Activated naive CD4-positive, alpha-beta T cell treated with anti-CD3 and anti-CD28 coated beads, Interleukin-2, amount 50 U/mL, for 16 hours (primary cell): ENCODE results near the gene LAMA1.
"Not testable (repeated sequence)": the region's sequence is repeated elsewhere in the genome, so short reads cannot be mapped to it uniquely, and the experiment has no call there.

Experiments
- DNase-seq: peaks from one replicate; pipeline ENCODE4 v3.0.0-alpha.2; 2020

The LAMA1 gene, protein sequence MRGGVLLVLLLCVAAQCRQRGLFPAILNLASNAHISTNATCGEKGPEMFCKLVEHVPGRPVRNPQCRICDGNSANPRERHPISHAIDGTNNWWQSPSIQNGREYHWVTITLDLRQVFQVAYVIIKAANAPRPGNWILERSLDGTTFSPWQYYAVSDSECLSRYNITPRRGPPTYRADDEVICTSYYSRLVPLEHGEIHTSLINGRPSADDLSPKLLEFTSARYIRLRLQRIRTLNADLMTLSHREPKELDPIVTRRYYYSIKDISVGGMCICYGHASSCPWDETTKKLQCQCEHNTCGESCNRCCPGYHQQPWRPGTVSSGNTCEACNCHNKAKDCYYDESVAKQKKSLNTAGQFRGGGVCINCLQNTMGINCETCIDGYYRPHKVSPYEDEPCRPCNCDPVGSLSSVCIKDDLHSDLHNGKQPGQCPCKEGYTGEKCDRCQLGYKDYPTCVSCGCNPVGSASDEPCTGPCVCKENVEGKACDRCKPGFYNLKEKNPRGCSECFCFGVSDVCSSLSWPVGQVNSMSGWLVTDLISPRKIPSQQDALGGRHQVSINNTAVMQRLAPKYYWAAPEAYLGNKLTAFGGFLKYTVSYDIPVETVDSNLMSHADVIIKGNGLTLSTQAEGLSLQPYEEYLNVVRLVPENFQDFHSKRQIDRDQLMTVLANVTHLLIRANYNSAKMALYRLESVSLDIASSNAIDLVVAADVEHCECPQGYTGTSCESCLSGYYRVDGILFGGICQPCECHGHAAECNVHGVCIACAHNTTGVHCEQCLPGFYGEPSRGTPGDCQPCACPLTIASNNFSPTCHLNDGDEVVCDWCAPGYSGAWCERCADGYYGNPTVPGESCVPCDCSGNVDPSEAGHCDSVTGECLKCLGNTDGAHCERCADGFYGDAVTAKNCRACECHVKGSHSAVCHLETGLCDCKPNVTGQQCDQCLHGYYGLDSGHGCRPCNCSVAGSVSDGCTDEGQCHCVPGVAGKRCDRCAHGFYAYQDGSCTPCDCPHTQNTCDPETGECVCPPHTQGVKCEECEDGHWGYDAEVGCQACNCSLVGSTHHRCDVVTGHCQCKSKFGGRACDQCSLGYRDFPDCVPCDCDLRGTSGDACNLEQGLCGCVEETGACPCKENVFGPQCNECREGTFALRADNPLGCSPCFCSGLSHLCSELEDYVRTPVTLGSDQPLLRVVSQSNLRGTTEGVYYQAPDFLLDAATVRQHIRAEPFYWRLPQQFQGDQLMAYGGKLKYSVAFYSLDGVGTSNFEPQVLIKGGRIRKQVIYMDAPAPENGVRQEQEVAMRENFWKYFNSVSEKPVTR (N-terminal part only)

DNA sequence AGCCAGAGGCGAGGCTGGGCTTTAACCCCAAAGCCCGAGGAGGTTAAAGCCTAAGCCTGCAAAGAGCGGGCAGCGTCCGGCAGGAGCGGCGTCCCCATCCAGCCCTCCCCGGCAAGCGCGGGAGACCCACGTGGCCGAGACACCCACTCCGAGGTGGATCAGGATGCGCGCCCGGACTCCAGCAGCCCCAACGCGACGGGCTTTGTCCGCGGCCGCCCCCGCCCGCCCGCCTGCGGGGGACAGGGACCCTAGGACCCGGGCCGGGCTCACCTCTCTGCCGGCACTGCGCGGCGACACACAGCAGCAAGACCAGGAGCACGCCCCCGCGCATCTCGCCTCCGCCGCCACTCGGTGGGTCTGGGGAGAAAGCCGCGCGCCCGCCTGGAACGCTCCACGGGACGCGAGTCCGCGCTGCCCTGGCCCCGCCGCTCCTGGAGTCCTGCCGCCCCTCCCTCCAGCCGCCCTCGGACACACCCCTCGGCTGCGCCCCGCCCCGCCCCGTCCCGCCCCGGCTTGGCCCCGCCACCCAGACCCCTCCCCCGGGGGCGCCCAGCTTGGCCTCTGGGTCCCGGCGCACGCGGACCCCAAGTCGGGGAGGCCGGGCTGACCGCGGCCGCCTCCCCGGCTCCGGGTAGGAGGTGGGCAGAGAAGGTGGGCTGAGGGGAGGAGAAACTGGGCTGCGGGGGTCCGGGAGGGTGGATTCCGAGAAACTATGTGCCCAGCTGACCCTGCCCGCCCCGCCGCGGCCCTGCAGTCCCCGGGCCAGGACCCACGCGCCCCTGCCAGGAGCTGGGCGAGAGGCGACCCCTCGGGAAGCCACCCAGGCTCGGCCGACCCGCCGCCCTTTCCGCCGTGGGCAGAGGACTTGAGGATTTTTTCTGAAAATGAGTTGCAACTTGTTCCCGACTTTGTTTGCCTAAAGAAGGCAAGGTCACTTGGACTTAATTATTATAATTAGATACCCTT, at the start of gene LAMA1:
LAMA1 (minus strand) TSS at position 408 of the 966 bp plus-strand sequence; CDS start at position 331, 77 bp downstream.
- no peak for DNase-seq

DNA sequence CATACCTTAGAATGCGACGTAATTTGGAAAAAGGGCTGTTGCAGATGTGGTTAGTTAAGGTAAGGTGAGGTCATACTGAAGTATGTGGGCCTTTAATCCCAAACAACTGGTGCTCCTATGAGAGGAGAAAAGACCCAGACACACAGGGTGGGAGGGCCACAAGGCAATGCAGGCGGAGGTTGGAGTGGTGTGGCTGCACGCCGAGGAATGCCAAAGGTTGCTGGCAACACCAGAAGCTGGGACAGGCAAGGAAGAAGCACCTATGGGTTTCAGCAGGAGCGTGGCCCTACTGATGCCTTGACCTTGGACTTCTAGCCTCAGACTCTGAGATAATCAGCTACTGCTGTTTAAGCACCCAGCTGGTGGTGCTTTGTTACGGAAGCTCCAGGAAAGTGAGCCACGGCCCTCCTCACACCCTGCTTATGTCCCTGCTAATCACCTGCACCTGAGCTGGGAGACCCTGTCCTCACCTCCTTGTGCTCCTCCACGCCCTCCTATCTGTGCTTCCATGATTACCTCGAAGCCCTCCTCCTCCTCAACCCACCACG, 48.3 kb upstream of the LAMA1 start:
- DNase-seq = no peak

DNA sequence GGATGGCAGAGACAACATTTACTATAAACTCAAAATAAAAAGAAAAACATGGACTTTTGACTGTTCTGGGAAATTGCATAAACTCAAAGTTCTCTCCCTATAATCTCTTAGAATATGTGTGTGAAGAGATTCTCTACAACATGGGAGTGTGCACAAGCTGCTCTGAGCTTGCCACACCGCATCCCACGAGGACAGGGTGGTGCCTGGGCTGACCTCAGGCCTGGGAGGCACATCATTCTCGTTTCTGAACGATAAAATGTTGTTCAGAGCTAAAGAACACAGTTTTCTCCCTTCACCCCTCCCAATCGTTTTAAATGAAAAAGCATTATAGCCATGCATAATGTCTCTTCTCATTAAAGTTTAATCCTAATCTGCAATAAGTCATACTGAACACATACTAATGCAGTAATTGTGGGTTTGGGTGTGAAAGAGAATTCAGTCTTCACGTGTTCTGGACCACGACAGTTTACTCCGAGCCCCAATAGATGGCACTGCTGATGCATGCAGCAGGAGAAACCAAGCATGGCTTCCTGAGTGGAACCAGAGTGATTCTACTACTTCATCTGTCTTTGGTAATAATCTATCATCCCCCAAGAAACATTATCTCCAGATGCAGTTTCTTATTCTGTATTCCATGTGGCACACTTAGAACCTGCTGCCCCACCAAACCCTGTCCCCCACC, 46.9 kb upstream of the LAMA1 start:
- DNase-seq = no peak

DNA sequence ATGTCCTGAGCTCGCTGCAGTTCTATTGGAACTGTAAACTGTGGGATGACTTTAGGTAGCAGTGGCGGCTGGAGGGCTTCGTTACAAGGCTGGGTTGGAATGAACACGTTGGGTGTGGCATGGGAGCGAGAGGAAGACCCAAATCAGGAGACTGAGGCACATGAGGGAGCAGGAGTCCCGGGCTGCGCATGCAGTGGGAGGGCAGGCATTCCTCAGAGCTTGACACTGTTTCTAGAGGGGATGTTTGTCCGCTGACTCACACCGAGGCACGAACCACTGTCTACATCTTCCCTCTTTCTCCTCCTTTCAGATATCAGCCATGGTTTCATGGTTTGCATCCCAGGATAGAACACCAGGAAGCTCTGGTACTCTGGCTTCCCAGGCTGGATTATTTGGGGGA, 40.6 kb upstream of the LAMA1 start:
- DNase-seq = no peak

DNA sequence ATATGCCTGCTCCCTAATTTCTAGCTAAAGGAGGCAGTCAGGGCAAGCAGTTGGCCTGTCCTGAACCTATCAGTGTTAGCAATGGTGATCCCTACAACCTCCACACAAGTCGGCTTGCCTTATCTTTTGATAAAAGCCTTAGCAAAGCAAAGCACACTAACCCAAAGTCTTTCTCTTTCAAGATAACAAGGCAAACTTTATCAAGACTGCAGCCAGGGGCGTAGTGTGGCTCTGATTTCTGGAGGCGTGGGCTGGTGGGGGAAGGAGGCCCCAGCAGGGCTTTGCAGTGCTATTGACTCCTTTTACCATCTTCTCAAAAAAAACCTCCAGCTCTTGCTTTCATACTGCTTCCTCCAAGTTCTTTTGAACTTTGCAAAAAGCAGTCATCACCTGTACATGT, 40.2 kb upstream of the LAMA1 start:
- no peak for DNase-seq

DNA sequence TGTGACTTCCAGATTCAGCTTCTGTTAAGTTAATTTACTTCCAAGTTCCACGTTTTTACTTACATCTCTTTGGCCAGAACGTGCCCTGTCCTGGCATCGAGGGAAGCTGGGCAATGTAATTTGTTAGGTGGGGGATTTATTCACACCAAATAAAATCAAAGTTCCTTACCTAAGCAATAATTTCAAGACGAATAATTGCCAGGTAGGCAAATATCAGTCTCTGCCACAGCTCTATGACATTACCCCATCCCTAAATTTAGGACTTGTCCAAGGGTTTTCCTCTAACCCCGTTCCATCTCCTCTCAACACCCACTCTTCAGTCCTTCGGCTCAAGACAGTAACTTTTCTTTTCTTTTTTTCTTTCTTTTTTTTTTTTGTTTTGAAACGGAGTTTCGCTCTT, 38.3 kb upstream of the LAMA1 start:
- DNase-seq = no peak

DNA sequence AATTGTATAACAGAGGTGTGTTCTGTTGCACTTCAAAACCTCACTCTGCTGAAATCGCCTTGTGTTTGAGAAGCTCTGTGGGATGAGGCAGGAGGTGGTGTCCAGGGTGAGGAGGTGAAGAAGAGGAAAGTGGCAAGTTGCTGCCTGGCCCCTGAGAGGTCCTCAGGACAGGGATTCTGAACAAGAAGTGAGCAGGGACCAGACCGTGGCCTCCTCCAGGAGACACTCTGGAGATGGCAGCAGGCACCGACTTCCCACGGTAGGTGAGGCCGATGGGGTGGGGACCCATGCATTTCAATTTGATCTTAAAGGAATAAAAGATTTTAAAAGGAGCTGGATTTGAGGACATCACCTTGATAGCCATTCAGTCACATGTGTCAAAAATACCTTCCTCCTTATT, 37.5 kb upstream of the LAMA1 start:
- DNase-seq = no peak

DNA sequence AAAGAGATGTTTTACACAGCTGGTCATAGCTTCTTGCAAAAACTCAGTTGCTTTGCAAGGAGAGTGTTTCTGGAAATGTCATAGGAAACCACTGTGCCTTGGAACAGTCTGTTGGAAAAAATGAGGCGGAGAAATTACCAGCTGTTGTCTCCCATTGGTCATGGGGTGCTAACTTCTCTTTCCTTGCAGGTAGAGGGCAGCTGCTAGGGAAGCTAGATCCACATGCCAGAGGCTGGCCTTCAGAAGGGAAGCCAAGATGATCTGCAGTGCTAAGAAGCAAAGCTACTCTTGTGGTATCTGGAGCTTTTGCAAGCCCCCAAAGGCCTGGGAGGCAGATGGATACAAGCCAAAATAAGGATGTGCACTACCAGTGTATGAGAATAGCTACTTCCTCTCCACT, 34.8 kb upstream of the LAMA1 start:
- no peak for DNase-seq

DNA sequence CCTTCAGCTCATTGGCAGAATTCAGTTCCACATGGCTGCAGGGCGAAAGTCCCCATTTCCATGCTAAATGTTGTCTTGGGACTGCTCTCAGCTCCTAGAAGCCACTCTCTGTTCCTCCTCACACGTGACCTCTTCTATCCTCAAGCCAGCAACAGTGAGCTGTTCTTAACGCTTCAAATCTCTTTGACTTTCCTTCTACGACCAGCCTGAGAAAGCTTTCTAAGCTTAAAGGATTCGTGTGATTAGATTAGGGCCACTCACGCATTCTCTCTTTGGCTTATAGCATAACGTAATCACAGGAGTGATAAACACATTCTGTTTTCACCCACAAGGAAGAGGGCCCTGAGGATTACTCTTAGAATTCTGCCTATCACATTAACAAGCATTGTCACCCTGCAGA, 29.8 kb upstream of the LAMA1 start:
- no peak for DNase-seq

DNA sequence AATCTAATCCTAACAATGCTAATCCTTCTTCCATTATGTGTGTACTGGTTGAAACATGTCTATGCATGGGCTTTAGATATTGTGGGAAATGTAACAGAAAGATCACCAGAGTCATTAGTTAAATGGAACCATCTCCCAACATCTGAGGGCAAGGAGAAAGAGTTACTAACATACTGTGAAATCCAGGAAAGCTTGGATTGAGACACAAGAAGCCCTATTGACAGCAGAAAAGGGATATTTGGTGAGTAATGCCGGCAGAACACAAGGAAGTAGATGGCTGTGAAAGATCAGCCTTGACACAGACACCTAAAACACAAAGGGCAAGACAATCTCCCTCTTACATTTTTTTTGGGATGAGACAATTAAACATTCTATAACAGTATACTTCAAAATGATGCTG, 28.5 kb upstream of the LAMA1 start:
- no peak for DNase-seq

DNA sequence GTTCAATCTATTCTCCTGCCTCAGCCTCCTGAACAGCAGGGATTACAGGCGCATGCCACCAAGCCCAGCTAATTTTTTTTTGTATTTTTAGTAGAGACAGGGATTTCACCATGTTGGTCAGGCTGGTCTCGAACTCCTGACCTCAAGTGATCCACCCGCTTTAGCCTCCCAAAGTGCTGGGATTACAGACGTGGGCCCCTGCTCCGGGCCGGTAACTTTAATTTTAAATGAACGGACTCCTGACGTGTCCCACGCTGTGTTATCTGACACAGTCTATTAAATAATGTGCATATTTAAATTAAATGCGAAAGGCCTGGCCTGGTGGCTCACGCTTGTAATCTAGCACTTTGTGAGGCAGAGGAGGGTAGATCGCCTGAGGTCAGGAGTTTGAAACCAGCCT, 27.3 kb upstream of the LAMA1 start:
- not testable (repeated sequence) for DNase-seq

DNA sequence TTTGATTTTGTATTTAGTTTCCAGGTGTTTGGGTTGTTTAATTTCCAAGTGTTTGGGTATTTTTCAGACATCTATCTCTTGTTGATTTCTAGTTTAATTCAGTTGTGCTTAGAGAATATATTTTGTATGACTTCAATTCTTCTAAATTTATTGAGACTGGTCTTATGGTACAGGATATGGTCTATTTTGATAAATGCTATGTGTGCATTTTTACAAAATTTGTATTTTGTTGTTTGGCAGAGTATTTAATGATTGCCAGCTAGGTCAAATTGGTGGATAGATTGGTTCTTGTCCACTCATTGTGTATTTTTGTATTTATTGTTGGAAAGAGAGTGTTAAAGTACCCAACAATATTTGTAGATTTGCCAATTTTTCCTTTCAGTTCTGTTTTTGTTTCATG, 23.7 kb upstream of the LAMA1 start:
- DNase-seq = no peak

DNA sequence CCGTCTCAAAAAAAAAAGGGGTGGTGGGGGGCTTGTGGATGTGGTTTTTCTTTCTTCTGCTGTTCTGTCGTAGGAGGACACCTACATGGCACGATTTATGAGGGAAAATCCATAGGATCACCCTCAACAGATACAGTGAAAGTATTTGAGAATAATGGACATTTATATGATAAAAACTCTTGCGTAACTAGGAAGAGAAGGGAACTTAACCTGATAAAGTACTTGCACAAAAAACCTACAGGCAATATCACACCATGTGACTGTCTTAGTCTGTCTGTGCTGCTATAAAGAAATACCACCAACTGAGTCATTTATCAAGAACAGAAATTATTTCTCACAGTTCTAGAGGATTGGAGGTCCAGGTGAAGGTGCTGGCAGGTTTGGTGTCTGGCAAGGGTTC, 21.8 kb upstream of the LAMA1 start:
- no peak for DNase-seq

DNA sequence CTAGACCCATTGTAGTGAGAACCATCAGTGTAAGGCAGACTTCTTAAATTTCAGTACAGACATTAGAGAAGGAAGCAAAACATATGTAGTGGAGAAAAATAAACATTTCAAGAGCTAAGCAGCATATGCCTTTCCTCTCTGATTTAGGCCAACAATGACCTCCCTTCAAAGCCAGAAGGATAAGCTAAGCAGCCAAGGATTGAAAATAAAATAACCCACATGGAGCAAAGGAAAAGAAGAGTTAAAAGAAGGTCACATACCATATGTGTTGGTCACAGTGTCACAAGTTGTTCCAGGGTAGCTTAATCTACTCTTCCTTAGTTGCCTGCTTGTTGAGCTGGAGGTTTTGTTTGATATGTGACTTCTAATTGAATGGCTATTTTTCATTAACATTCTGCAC, 15.6 kb upstream of the LAMA1 start:
- DNase-seq = no peak

DNA sequence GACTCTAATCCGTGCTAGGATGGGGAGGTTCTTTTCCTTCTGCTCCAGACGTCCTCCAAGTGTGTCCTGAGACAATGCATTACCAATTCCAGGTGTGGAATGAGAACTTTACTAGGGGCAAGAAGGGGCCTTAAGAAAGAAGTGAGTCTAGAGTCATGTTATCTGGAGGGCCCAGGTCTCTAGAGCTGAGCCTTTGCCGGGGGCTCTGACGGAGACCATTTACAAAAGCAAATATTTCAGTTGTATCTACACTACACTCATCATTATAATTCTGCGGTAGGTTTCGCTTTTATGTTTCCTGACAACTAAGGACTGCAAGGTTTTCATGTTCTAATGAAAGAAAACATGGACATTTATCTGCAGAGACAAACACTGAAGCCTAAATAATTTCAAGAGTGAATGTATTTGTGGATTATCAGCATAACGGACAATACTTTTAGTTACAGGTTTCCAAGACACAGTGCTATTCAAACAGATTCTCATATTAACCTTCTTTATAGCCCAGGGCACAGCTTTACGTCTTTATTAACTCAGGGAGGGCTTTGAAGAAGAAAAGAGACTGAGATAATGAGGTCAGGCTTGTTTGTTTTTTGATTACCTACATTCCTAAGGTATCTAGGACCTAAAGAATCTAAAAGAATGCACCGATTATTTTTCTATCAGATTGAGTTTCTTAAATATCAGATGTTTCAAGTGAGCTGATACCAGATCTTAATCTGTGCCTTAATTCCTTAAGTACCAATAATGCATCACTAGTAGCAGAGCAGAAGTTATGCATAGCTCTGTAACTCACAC, 15.0 kb upstream of the LAMA1 start:
- DNase-seq = no peak

DNA sequence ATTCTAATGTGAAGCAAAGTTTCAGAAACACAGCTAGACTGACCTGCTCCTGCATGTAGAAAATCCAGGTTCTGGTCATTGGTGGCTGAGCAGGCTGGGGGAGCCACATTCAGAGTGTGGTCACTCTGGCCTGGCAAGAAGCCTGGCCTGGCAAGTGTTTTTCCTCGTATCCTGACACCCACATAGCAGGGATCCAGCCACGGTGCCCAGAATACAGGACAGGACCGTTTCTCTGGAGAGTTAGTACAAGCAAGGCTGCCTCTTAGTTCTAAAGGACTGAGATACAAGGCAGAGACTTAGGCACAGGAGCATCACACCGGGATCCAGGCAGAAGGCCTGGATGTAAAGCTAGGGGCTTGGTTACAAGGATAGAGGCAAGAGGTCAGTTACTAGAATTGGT, 4.8 kb upstream of the LAMA1 start:
- no peak for DNase-seq

DNA sequence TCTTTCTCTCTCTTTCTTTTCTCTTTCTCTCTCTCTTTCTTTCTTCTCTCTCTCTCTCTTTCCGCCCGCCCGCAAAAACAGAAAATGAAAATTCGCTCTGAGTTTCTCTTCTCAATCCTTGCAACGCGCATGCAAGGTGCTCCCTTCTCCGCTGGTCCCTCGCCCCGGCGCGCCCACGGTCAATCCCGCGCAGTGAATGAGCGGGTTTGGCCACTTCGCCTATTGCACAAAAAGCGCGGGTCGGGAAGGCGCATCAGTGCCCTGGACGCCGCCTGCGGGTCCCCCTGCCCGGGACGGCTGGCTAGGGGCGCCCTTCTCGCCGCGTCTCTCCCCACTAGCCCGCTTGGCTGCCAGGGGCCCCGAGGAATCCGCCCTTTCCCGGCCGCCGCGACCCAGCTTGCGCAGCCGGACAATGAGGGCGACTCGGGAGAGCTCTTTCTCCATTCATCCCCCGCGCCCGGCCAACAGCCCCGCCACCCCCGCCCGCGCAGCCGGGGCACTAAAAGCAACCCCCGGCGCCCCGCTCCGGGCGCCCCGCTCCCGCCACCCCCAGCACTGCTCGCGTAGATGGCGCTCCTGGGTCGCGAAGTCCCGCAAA, 706 bp downstream of the LAMA1 start:
- no peak for DNase-seq

DNA sequence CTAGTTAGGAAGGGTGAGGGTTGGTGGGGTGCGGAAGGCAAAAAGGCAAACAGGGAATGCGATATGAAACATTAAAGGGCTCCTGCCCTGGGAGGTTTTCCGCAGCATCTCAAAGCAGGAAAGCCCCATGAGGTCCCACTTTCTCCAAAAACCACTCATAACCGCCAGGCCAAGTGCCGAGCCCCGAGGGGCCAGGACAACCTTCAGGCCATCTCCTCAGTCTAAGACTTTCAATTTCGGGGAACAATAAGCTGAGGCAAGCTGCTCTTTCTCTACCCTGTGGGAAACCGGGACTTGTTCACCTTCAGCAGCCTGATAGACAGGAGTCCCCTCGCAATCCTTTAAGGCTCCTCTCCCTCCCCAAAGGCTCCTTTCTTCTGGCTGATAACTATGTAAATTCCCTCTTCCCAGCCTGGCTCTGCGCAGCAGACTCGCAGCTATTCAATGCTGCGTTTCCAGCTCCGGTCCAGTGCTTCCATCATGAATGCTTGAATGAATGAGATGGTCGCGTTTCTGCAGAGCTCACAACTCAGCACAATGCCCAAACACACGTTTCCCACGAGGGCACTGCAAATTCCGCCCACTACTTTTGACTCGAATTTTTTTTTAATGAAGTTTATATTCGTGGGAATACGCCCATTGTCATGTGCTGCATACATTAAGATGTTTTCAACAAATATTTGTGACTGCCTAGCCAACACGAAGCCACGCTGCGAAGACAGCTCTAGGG, 1.4 kb downstream of the LAMA1 start:
- no peak for DNase-seq

DNA sequence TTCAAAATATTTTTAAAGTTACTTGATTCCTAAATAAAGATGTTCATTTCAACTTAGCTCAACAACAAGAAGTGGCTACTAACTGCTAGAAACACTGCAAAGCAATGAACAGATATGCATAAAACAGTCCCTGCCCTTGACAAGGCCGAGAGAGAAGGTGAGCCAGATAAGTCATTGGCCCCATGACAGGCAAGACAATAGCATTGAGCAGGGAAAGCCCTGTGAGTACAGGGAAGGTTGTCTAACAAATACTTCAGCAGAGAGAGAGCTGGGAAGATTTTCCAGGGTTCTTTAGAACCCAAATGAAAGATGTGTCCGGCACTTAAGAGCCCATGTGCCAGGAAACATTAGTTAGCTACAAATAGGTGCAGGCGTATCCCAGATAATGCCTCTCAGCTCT, 4.7 kb downstream of the LAMA1 start:
- no peak for DNase-seq
